Loucy (cell line): ENCODE measurements around the gene HYAL4.

ENCODE experiments used
- H2AFZ ChIP-seq: fragments of 200-600 bp; sonication (generic); 2 replicates; pipeline ENCODE4 v1.6.0; 2016; ENCODE audit warnings: antibody characterized with exemption, mild to moderate bottlenecking, low read length, moderate library complexity
- H3F3A ChIP-seq: fragments of 200-600 bp; 2 replicates; pipeline ENCODE4 v1.6.0; 2016; ENCODE audit warnings: antibody characterized with exemption, low read depth, mild to moderate bottlenecking
- H3K27me3 ChIP-seq: fragments of 200-600 bp; sonication (generic); 2 replicates; pipeline ENCODE4 v1.6.1; 2014; ENCODE audit warnings: low read length, mild to moderate bottlenecking; ENCODE audit not compliant: insufficient read depth, poor library complexity, severe bottlenecking
- H3K36me3 ChIP-seq: fragments of 200-600 bp; sonication (generic); 2 replicates; pipeline ENCODE4 v1.6.1; 2016; ENCODE audit warnings: low read length; ENCODE audit not compliant: insufficient read depth
- H3K4me1 ChIP-seq: fragments of 200-600 bp; sonication (generic); 2 replicates; pipeline ENCODE4 v1.5.1; 2014; ENCODE audit warnings: low read length, mild to moderate bottlenecking; ENCODE audit not compliant: insufficient read depth, poor library complexity, severe bottlenecking
- H3K4me2 ChIP-seq: fragments of 200-600 bp; sonication (generic); 2 replicates; pipeline ENCODE4 v1.6.0; 2014; ENCODE audit warnings: antibody characterized with exemption, low read length, low read depth, mild to moderate bottlenecking; ENCODE audit not compliant: poor library complexity, severe bottlenecking
- H3K4me3 ChIP-seq: fragments of 200-600 bp; sonication (generic); 2 replicates; pipeline ENCODE4 v1.5.1; 2014; ENCODE audit warnings: low read length, mild to moderate bottlenecking, mixed read lengths; ENCODE audit not compliant: poor library complexity, severe bottlenecking
- H3K79me2 ChIP-seq: fragments of 200-600 bp; sonication (generic); 2 replicates; pipeline ENCODE4 v1.6.1; 2014; ENCODE audit warnings: low read length; ENCODE audit not compliant: insufficient read depth
- H3K9ac ChIP-seq: fragments of 200-600 bp; sonication (generic); 2 replicates; pipeline ENCODE4 v1.6.0; 2014; ENCODE audit warnings: mild to moderate bottlenecking, low read depth, low read length, moderate library complexity; ENCODE audit not compliant: poor library complexity, severe bottlenecking
- H3K9me2 ChIP-seq: fragments of 200-600 bp; sonication (generic); replicated peaks from 2 replicates; pipeline ENCODE4 v1.6.1; 2016; ENCODE audit warnings: low read depth, low read length, mixed read lengths
- H3K9me3 ChIP-seq: fragments of 200-600 bp; sonication (generic); 2 replicates; pipeline ENCODE4 v1.6.1; 2014; ENCODE audit warnings: mild to moderate bottlenecking, antibody characterized with exemption, low read length, low read depth; ENCODE audit not compliant: insufficient read depth
- H4K20me1 ChIP-seq: fragments of 200-600 bp; sonication (generic); 2 replicates; pipeline ENCODE4 v1.6.0; 2014; ENCODE audit warnings: antibody characterized with exemption, low read length, mild to moderate bottlenecking; ENCODE audit not compliant: insufficient read depth, poor library complexity, severe bottlenecking
- CTCF ChIP-seq: fragments of 200-600 bp; sonication (generic); conservative IDR thresholded peaks from 2 replicates; pipeline ENCODE4 v1.5.1; 2014; ENCODE audit warnings: mild to moderate bottlenecking, antibody characterized with exemption, low read length
- EZH2phosphoT487 ChIP-seq: fragments of 200-600 bp; IDR thresholded peaks from 2 replicates; pipeline ENCODE4 v1.6.1; 2018; ENCODE audit warnings: antibody characterized with exemption, mild to moderate bottlenecking, moderate library complexity, borderline replicate concordance

HYAL4 gene

GRCh38 chr7:123821320-123821719 is 23.6 kb upstream of the HYAL4 start:
- TF ChIP-seq CTCF: no peak
- no peak for TF ChIP-seq EZH2phosphoT487
- Histone ChIP-seq H2AFZ (no peak overlapping the region), H3K79me2 (no peaks in the 10 kb centered on the region)

GRCh38 chr7:123823898-123824753 is 20.8 kb upstream of the HYAL4 start:
- no peak overlapping the region for H3K4me2 ChIP-seq
- H3K36me3 ChIP-seq: no peaks in the 10 kb centered on the region
- H3K4me1 ChIP-seq: no peaks in the 10 kb centered on the region
- TF ChIP-seq EZH2phosphoT487 (no peak), CTCF (no peak)
- H4K20me1 ChIP-seq: no peaks in the 10 kb centered on the region
- no peaks in the 10 kb centered on the region for H3K9me2 ChIP-seq
- H3K27me3 ChIP-seq: no peaks in the 10 kb centered on the region
- H3K4me3 ChIP-seq: no peak overlapping the region
- H2AFZ ChIP-seq: no peak overlapping the region
- H3K9me3 ChIP-seq: no peaks in the 10 kb centered on the region
- H3F3A ChIP-seq: no peaks in the 10 kb centered on the region
- H3K79me2 ChIP-seq: no peaks in the 10 kb centered on the region
- no peak overlapping the region for H3K9ac ChIP-seq

More at GRCh38 chr7:123821320-123821719, 23.6 kb upstream of the HYAL4 start:
- H4K20me1 ChIP-seq: no peaks in the 10 kb centered on the region
- no peaks in the 10 kb centered on the region for H3F3A ChIP-seq
- no peak overlapping the region for H3K9ac ChIP-seq
- H3K27me3 ChIP-seq: no peaks in the 10 kb centered on the region
- H3K4me1 ChIP-seq: no peaks in the 10 kb centered on the region
- no peak overlapping the region for H3K4me2 ChIP-seq
- no peaks in the 10 kb centered on the region for H3K9me2 ChIP-seq
- H3K9me3 ChIP-seq: no peaks in the 10 kb centered on the region
- no peak overlapping the region for H3K4me3 ChIP-seq
- no peaks in the 10 kb centered on the region for H3K36me3 ChIP-seq

GRCh38 chr7:123824754-123825067 is 20.3 kb upstream of the HYAL4 start:
- Histone ChIP-seq H3K9me2 (no peaks in the 10 kb centered on the region), H3K9ac (no peak overlapping the region), H2AFZ (no peak overlapping the region), H3K79me2 (no peaks in the 10 kb centered on the region), H3K9me3 (no peaks in the 10 kb centered on the region), H3F3A (no peaks in the 10 kb centered on the region), H4K20me1 (no peaks in the 10 kb centered on the region), H3K4me2 (no peak overlapping the region), H3K4me1 (no peaks in the 10 kb centered on the region), H3K36me3 (no peaks in the 10 kb centered on the region), H3K4me3 (no peak overlapping the region), H3K27me3 (no peaks in the 10 kb centered on the region)
- TF ChIP-seq EZH2phosphoT487 (no peak), CTCF (no peak)
